Kidney epithelial cell (primary cell): ENCODE results near the gene YES1. TPM values are rescaled to one million over a fixed set of nuclear protein-coding genes. Genes with fewer than 3 reads are reported as not detected.

Experiments used
- DNase-seq: peaks from one replicate; pipeline ENCODE4 v3.0.0-alpha.2; 2010; ENCODE audit warnings: low read depth
- H3K27me3 ChIP-seq: 2 replicates; pipeline ENCODE4 v1.6.0; 2011; ENCODE audit warnings: low read length; ENCODE audit not compliant: control insufficient read depth, insufficient read depth
- H3K36me3 ChIP-seq: 2 replicates; pipeline ENCODE4 v1.5.1; 2011; ENCODE audit warnings: low read length; ENCODE audit not compliant: control insufficient read depth, insufficient read depth
- H3K4me3 ChIP-seq: 2 replicates; pipeline ENCODE4 v1.5.1; 2011; ENCODE audit warnings: low read depth, mild to moderate bottlenecking, control low read depth, low read length
- total RNA-seq: library from RNA; depleted of rRNA; stranded (reverse); fragments of >200 nt; gene quantifications from 2 replicates; pipeline ENCODE4 v1.2.3, GENCODE V29; 2015
- TF ChIP-seq, protein P1 (sequence below): IDR thresholded peaks from 2 replicates; pipeline ENCODE4 v1.5.1; 2011; ENCODE audit warnings: mild to moderate bottlenecking, moderate library complexity, low read length, control low read depth, inconsistent platforms; ENCODE audit not compliant: insufficient read depth, poor library complexity, severe bottlenecking

The YES1 gene
- total RNA-seq, 1 donor from 2014 or later: 135 TPM

DNA sequence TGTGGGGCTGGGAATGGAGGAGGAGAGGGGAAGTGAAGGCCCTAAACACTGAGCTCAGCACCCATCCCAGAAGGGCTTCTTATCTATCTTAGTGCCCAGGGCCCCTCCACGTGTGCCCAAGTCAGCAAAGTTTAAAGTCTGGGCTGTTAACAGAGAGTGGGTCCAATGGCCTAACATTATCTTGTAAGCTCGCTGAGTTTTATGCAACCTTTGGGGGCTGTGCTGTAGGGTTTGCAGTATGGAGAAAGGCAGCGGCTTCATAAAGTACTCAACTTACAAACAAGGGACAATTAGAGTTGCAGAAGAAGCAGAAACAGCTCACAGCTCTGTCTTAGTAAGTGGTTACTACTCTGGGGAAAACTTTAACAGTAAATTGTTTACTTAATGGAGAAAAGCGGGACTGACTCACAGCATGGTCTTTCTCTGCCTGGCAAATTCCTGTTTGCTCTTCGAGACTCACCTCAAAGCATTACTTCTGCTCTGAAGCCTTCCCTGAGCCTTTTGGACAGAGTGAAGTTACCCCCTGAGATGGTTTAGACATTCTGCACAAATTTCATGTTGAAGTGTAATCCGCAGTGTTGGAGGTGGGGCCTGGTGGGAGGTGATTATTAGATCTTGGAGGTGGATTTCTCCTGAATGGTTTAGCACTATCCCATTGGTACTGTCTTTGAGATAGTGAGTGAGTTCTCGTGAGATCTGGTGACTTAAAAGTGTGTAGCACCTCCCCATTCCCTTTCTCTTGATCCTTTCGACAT lies 108.7 kb downstream of the YES1 start:
- Histone ChIP-seq H3K4me3 (no peak overlapping the region), H3K27me3 (no peaks in the 10 kb centered on the region), H3K36me3 (no peaks in the 10 kb centered on the region)
- TF ChIP-seq, protein P1, sequence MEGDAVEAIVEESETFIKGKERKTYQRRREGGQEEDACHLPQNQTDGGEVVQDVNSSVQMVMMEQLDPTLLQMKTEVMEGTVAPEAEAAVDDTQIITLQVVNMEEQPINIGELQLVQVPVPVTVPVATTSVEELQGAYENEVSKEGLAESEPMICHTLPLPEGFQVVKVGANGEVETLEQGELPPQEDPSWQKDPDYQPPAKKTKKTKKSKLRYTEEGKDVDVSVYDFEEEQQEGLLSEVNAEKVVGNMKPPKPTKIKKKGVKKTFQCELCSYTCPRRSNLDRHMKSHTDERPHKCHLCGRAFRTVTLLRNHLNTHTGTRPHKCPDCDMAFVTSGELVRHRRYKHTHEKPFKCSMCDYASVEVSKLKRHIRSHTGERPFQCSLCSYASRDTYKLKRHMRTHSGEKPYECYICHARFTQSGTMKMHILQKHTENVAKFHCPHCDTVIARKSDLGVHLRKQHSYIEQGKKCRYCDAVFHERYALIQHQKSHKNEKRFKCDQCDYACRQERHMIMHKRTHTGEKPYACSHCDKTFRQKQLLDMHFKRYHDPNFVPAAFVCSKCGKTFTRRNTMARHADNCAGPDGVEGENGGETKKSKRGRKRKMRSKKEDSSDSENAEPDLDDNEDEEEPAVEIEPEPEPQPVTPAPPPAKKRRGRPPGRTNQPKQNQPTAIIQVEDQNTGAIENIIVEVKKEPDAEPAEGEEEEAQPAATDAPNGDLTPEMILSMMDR: no peak
- peak; percentile 61 for DNase-seq

DNA sequence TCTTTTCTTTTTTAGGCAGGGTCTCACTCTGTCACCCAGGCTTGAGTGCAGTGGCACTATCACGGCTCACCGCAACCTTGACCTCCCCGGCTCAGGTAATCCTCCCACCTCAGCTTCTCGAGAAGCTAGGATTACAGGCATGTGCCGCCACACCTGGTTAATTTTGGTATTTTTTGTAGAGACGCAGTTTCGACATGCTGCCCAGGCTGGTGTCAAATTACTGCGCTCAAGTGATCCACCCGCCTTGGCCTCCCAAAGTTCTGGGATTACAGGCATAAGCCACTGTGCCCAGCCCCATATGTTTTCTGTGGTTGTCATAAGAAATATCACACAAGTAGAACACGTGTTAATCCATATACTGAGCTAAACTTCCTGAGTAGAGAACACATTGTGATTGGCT lies 114.2 kb downstream of the YES1 start:
- TF ChIP-seq, protein P1: no peak
- DNase-seq: no peak
- Histone ChIP-seq H3K27me3 (no peaks in the 10 kb centered on the region), H3K4me3 (no peak overlapping the region), H3K36me3 (peaks cover 1% of the 10 kb centered on the region)

DNA sequence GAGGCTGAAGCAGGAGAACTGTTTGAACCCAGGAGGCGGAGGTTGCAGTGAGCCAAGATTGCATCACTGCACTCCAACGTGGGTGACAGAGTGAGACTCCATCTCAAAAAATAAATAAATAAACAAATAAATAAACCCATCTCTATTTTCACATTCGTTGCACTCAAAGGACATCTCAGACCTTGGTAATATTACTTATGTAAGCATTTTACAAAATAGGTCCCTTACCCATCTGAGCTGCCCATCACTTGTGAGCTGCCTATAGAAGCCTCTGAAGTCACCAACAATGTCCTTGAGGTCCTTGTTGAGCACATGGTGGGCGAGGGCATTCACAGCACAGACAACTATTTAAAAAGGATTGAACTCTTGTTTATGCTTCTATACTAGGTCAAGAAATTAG lies 115.0 kb downstream of the YES1 start:
- H3K4me3 ChIP-seq: no peak overlapping the region
- no peak for DNase-seq
- H3K27me3 ChIP-seq: no peaks in the 10 kb centered on the region
- H3K36me3 ChIP-seq: peaks cover 1% of the 10 kb centered on the region
- TF ChIP-seq, protein P1: no peak

DNA sequence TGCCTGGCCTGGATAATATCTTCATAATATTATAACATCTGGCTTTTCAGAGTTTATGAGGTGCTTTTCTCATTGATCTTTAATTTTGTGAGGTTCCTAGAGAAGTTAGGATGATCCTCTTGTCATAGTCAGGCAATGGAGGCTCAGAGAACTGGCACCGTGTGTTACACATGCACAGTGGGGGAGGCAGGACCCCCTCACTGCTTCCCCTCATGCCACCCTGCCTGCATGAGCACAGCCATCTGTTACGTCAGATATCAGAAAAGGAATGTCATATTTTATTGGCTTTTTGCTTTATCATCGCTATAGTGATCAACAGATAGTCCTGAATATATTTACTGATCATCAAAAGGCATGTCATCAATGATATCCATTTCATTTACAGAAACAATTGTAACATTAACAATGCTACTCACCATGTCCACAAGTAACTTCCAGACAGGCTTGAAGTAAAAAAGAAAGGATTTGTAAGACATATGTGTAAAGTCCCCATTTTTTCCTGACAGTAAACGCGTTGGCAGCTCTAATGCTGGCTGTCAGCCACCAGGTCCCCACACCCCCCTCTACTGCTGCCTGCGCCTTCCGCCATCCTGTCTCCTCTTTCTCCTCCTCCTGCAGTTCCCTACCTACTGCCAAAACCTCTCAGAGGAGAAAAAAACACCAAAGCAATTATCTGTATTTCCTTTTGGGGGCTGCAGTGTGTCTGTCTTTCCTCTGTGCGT lies 118.4 kb downstream of the YES1 start:
- no peak for DNase-seq
- no peaks in the 10 kb centered on the region for H3K27me3 ChIP-seq
- H3K36me3 ChIP-seq: peaks cover 2% of the 10 kb centered on the region
- TF ChIP-seq, protein P1: no peak
- no peak overlapping the region for H3K4me3 ChIP-seq

DNA sequence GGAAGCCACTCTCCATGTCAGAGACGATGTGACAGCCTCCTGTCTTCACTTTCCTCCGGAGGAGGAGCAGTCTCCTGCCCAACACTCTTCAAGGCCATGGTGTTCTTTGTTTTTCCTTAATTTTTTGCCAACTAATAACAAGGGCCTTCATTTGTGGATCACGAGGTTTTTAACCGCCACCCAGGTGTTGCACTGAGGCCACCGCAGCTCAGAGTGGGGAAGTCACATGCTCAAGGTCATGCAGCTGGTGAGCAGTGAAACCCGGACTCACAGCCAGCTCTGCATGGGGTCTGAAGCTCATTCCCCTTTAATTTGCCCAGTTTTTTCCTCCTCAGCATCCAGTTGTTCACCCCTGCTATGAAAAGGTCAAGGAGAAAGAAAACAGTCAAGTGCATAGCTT lies 119.2 kb downstream of the YES1 start:
- peaks cover 2% of the 10 kb centered on the region for H3K36me3 ChIP-seq
- no peak overlapping the region for H3K4me3 ChIP-seq
- no peaks in the 10 kb centered on the region for H3K27me3 ChIP-seq
- DNase-seq: no peak
- TF ChIP-seq, protein P1: no peak
